ENCODE data around the gene PLOD2.
"Not testable (repeated sequence)": the region's sequence is repeated elsewhere in the genome, so short reads cannot be mapped to it uniquely, and the experiment has no call there.

PLOD2 gene

DNA sequence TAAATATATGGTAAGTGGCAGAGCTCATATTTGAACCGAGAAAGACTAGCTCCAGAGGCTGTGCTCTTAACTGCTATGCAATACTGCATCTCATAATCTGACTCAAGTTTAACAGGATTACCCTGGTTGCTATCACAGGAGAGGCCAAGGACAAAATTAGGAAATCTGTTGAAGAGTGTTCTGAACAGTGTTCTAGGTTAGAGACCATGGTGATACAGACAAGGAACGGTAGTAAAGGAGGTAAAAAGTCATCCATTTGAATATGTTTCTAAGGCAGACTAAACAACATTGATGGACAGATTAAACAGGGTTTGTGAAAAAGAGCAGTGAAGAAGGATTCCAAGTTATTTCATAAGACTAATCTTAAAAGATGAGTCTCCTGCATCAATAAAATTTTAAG lies 22.1 kb downstream of the PLOD2 start:
- DNase-seq (ENCODE audit: low spot score): no peak

- DNase-seq (ENCODE audit: low spot score): no peak
Observed at GRCh38 chr3:146136647-146137046, 24.3 kb downstream of the PLOD2 start.

DNA sequence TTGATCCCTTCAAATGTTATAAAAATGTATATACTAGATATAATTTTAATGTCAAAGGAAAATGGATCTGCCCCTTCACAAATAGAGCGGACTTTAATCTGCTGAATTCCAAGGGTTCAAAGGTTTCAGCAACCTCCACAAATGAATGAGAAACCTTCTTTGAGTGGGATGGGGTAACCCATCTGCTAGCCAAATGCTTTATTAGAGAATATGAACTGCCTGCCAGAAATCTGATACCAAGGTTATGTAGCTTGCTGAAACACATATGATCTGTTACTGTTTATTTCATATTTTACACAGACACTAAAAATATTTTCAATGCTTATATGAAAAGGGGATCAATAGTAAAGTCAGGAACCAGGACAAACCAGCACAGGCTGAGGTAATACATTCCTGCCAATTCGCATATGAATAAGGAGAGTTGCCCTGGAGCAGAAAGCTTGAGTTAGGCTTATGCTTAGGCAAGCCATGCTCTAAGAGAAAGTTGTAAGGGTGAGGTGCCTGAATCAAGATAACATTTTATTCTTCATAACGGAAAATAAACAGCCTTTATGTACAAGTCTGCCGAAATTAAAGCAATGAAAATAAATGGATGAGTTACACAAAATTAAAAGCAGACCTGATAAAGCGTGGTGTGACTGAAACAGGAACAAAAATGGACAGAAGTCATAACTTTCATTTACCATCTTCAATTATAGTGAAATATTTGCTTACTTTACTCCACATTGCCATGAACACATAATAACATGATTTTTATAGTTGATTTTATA lies 26.5 kb downstream of the PLOD2 start:
- DNase-seq (ENCODE audit: low spot score): no peak

DNA sequence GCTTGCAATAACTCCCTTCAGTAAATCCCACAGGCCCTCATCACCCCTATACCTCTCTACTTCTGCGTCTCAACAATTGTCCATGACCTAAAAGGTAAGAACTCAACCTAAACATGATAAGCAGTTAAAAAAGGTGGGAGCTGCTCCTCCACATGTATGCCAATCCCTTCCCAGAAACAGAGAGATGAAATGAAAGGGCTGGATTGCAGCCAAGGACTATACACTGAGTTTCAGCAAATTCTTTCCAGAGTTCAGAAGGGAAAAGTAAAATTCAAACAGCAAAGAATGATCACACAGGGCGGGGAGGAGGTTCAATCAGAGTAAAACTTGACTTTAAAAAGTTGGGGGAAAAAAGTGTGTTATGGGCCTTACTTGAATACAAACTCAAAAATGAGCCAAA lies 27.5 kb downstream of the PLOD2 start:
- no peak for DNase-seq (ENCODE audit: low spot score)

DNA sequence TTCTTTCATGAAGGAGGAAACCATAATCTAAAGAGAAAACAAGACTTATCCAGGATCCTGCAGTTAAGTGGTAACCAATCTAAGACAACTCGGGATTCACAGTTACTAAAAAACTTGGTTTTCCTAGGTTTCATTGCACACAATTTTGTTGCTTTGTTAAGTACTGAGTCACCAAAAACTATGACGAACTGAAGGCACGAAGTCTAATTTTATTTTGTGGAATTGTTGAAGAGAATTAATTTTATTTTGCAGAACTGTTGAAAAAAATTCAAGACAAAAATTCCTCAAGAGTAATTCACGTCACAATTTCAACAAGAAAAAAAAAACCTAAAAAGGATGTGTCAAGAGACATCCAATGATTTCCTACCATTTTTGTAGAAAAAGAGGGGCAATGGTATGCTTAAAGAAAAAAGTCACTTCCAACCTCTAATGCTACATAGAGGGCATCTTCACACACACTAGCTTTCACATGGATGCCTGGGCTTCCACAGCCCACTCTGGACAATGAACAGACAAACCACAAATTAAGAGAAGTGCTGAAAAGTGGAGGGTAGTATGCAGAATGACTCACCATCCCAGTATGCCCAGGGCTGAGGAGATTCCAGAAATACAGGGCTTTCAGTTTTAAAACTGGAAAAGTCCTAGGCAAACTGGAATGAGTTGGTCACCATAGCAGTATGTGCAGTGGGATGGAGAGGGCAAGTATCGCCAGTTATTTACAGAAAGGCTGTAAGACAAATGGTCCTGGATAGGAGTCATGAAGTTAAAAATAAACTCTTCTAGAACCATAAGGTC lies 29.2 kb downstream of the PLOD2 start:
- DNase-seq (ENCODE audit: low spot score): no peak

- no peak for DNase-seq (ENCODE audit: low spot score)
Observed at GRCh38 chr3:146130881-146131371, 30.1 kb downstream of the PLOD2 start.

DNA sequence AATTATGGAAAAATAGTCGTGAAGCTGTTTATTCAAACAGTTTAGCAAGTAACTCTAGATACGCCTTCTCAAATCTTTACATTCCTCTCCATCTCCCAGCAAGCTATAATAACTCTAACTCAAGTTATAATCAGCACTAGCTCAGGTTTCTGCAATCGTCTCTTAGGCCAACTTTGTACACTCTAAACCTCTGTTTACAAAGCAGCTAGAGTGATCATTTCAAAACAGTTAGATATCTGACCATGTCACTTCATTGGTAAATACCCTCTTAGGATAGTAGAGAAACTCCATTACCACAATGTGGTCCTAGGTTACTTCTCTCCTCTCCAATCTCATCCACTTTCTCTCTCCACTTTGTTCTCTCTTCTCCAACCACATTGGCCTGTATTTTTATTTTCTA lies 31.2 kb downstream of the PLOD2 start:
- DNase-seq (ENCODE audit: low spot score): no peak

GRCh38 chr3:146128939-146129338 lies 32.0 kb downstream of the PLOD2 start:
- no peak for DNase-seq (ENCODE audit: low spot score)

DNA sequence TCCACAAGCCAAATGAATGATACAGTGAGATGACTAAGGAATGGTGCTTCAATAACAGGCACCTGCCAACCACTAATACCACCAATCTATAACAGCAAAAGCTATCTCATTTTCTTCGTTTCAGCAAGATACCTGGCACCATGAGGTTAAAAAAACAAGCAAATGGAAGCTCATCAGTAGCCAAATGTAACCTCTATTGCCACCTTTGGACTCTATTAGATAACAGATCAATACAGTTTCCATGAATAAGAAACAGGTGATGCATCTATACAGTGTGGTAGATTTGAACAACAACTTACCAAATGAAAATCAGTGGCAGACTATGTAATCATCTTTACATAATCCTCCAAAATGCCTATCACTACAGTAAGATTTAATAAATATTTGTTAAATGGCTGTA lies 32.8 kb downstream of the PLOD2 start:
- no peak for DNase-seq (ENCODE audit: low spot score)

DNA sequence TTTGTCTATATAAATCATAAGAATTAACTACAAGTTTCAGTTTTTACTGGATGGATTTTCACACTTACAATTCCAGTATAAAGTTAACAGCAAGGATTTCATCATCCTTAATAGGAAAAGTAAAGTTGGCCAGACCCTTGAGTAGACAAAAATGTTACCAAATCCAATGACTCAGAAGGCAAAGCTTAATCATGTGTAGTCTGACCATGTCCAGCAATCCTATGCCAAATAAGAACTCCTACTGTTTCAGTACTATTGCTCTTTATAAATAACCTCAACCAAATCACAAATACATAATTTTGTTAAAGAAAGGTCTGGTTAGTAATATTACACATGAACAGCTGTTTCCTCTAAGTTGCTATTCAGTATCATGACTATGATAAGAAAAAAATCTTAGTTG lies 35.0 kb downstream of the PLOD2 start:
- DNase-seq (ENCODE audit: low spot score): no peak

DNA sequence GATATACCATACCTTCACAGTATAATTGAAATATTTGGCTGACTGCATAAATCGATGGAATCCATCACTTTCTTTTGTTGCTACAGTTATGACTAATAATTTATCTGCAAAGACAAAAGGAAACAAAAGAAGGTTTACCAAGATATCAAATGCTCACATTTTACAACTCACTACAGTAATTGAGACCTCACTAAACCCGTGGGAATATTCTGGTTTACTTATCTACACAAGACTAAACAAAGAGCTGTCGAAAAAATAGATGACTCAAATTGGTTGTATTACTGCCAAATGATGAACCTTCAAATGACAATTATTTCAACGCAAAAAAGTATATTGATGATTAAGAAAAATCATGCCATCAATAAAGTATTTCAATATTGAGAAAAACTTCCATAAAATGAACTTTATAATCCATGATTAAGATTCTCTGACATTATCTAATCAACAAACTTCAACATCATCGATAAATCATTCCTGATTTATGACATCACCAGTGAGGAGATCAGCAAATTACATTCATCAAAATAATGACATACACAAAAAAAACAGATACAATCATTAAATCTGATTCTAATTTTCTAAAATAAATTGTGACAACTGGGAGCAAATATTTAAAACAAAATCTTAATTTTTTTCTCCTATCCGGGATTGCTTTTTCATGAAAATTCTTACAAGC lies 36.7 kb downstream of the PLOD2 start:
- no peak for DNase-seq (ENCODE audit: low spot score)

- DNase-seq (ENCODE audit: low spot score): no peak
Observed at GRCh38 chr3:146117406-146118285, 43.3 kb downstream of the PLOD2 start.

DNA sequence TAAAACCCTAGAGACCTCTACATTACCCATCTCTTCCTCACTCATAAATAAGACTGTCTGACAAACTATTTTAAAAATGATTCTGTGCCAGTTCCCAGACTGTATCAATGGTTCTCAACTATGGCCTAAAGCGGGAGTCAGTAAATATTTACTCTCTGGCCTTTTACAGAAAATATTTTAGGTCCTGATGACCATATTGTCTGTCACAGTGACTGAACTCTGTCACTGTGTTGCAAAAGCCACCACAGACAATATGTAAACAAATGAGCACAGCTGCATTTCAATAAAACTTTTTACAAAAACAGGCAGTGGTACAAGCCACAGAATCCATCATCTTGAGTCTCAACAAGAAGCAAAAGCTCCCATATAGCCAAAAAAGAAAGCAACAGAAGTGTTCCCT lies 45.4 kb downstream of the PLOD2 start:
- DNase-seq (ENCODE audit: low spot score): no peak

GRCh38 chr3:146113804-146114203 lies 47.2 kb downstream of the PLOD2 start:
- DNase-seq (ENCODE audit: low spot score): not testable (repeated sequence)

DNA sequence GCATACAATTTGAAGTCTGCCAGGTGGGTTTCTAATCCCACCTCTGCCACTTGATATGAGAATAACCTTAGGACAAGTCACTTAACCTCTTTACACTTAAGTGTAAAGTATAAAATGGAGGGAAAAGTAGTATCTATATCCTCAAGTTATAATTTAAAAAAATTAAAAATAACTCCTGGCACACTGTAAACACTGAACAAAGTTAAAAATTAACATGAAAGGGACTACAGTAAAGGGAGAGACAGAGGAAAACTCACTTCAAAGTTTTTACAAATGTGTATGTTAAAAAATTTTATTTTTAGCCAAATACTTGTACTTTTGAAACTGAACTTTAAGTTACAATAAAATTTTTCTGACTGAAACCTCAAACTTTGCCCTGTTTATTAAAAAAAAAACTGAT lies 49.6 kb downstream of the PLOD2 start:
- DNase-seq (ENCODE audit: low spot score): no peak

GRCh38 chr3:146110161-146110560 lies 50.8 kb downstream of the PLOD2 start:
- no peak for DNase-seq (ENCODE audit: low spot score)

DNA sequence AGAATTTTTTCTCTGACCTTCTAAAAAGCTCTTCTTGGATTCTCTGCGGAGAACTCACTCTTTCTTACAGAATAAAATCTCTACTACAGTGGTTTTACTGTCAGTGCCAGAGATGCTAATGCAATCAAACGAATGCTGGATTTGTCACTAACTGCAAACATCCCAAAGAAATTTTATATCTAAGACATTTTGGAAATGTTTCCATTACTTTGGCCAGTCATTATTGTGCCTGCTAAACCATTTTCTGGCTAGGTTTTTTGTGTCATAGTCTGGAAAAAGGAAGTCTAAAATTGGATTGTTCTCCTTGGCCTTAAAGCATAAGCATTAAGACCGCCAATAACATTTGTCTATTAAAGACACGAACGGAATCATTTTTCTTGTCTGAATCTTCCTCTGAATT lies 54.0 kb downstream of the PLOD2 start:
- no peak for DNase-seq (ENCODE audit: low spot score)

DNA sequence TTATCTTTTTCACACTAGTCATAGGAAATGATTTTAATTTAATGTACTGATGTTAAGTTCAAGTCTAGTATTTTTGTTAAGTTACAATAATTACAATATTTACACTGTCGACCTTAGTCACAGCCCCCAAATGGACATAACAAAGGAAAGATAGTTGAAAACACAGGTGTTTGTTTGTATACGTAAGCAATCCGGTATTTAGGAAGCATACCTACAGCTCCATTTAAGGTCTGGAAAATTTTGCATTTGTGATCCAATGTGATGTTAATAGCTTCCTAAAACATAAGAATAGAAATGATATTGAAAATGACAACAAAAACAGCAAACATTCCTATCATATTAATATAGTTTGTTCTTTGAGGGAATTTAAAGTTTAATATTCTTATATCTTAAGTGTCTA lies 56.9 kb downstream of the PLOD2 start:
- DNase-seq (ENCODE audit: low spot score): no peak

DNA sequence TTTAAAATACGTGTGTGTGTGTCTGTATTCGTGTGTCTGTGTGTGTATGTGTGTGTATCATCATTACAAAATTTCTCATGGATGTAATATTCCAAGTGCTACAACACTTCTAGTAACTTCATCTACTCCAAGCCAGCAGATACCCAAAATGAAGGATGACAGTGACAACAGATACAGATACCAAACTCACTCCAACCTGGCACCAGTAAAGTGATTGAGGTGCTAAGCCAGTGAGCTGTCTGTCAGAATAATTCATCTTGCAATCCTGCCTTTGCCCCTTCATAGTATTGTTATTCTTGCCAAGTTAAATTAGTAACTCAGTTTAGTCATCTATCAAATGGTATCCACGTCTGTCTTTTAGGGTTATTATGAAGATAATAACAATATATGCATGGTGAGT lies 58.1 kb downstream of the PLOD2 start:
- DNase-seq (ENCODE audit: low spot score): no peak

DNA sequence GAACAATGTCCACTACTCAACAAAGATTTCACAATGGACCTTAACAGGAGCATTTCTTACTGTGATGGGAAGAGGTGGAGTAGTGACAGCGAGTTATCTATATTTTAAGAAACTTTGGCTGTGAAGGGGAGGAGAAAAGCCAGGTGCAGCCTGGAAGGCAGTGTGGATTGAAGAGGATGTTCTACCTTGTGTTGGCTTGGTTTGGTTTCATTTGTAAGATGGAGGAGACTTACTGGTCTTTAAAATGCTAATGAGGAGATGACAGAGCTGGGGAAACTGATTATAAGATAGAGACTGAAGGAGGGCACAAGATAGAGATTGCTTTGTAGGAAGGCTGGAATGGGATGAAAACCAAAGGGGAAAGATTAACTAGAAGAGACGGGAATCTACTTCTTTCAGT lies 59.4 kb downstream of the PLOD2 start:
- no peak for DNase-seq (ENCODE audit: low spot score)

DNA sequence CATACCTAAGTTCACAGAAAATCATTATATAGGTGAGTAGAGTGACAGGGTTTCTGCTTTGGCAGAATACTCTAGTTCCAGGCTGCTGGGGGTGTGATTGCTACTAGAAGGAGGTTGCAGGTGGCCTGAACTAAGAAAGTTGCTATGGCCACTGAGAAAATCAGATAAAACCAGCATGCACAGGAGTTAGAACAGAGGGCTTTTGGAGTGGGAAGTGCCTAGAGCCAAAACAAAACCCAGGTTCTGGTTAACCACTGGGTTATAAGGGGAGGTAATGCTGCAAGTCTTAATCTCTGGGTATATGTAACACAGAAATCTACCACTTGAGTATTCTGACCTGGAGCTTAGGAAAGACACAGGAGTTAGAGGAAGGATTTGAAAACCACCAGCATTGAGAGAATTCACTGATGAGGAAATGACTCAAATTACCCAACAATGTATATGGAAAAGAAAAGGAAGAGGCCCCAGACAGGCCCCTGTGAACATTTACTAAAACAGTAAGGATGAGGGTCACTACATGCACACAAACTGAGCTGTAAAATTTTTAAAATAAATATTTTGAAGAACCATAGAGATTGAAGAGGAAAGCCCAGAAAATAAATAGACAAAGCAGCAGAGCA lies 60.0 kb downstream of the PLOD2 start:
- DNase-seq (ENCODE audit: low spot score): no peak
